Neuronal stem cell (in vitro differentiated cells): ENCODE results near the gene PRPH.
A peak's percentile ranks its signal among the peaks of the same experiment; 100 is the strongest.
"Not testable (repeated sequence)": the region's sequence is repeated elsewhere in the genome, so short reads cannot be mapped to it uniquely, and the experiment has no call there.

Experiments used
- DNase-seq: peaks from one replicate; pipeline ENCODE4 v3.0.0-alpha.2; 2013; ENCODE audit warnings: low spot score
- H2AFZ ChIP-seq: one replicate; pipeline ENCODE4 v1.6.1; 2013; ENCODE audit warnings: mild to moderate bottlenecking, low read length, inconsistent platforms
- H2AK5ac ChIP-seq: 2 replicates; pipeline ENCODE4 v1.6.1; 2013; ENCODE audit warnings: low read depth, mild to moderate bottlenecking, inconsistent platforms, low read length, moderate library complexity, mixed read lengths
- H2BK120ac ChIP-seq: 2 replicates; pipeline ENCODE4 v1.6.1; 2013; ENCODE audit warnings: low read depth, mild to moderate bottlenecking, inconsistent platforms, low read length, moderate library complexity, mixed read lengths
- H2BK12ac ChIP-seq: one replicate; pipeline ENCODE4 v1.6.1; 2013; ENCODE audit warnings: low read length, inconsistent platforms
- H2BK15ac ChIP-seq: 2 replicates; pipeline ENCODE4 v1.6.1; 2013; ENCODE audit warnings: mild to moderate bottlenecking, low read length, inconsistent platforms, mixed read lengths
- H2BK5ac ChIP-seq: one replicate; pipeline ENCODE4 v1.6.1; 2013; ENCODE audit warnings: inconsistent platforms, mild to moderate bottlenecking, low read length, moderate library complexity
- H3K14ac ChIP-seq: one replicate; pipeline ENCODE4 v1.6.1; 2013; ENCODE audit warnings: low read length, inconsistent platforms
- H3K18ac ChIP-seq: 2 replicates; pipeline ENCODE4 v1.6.1; 2013; ENCODE audit warnings: low read length, inconsistent platforms
- H3K23ac ChIP-seq: 2 replicates; pipeline ENCODE4 v1.6.1; 2013; ENCODE audit warnings: low read depth, mild to moderate bottlenecking, mixed read lengths, low read length, inconsistent platforms; ENCODE audit not compliant: poor library complexity
- H3K27ac ChIP-seq: replicated peaks from 3 replicates; pipeline ENCODE4 v1.5.1; 2013; ENCODE audit warnings: low read length, inconsistent platforms
- H3K27me3 ChIP-seq, 3 experiments: 2 replicates each; pipeline ENCODE4 v1.6.1; 2013; ENCODE audit warnings: low read length in 3 of 3, mild to moderate bottlenecking in 2 of 3, inconsistent platforms in 1 of 3, low read depth in 1 of 3, mixed read lengths in 1 of 3, moderate library complexity in 1 of 3; ENCODE audit not compliant: control insufficient read depth in 3 of 3, insufficient read depth in 3 of 3
- H3K36me3 ChIP-seq, 2 donors: replicated peaks in 1 of 2; 2 replicates each; pipeline ENCODE4 v1.6.1; 2013; ENCODE audit warnings: low read length in 2 of 2; ENCODE audit not compliant: control insufficient read depth in 2 of 2, insufficient read depth in 2 of 2
- H3K4ac ChIP-seq: 2 replicates; pipeline ENCODE4 v1.6.1; 2013; ENCODE audit warnings: inconsistent platforms, mild to moderate bottlenecking, low read length, moderate library complexity
- H3K4me1 ChIP-seq, 2 donors: 1 replicate in 1 of 2; 2 replicates in 1 of 2; pipeline ENCODE4 v1.6.1; 2013; ENCODE audit warnings: low read length in 2 of 2, low read depth in 1 of 2; ENCODE audit not compliant: control insufficient read depth in 2 of 2, insufficient read depth in 1 of 2
- H3K4me2 ChIP-seq: one replicate; pipeline ENCODE4 v1.6.1; 2013; ENCODE audit warnings: mild to moderate bottlenecking, low read length, inconsistent platforms; ENCODE audit not compliant: insufficient read depth, poor library complexity, severe bottlenecking
- H3K4me3 ChIP-seq, 2 donors: 2 replicates each; pipeline ENCODE4 v1.5.1; 2013; ENCODE audit warnings: low read length in 2 of 2, mild to moderate bottlenecking in 2 of 2, inconsistent platforms in 1 of 2, moderate library complexity in 1 of 2
- H3K79me1 ChIP-seq: one replicate; pipeline ENCODE4 v1.6.1; 2013; ENCODE audit warnings: low read depth, mild to moderate bottlenecking, inconsistent platforms, low read length, moderate library complexity
- H3K9ac ChIP-seq: one replicate; pipeline ENCODE4 v1.6.1; 2013; ENCODE audit warnings: mild to moderate bottlenecking, low read depth, low read length, inconsistent platforms; ENCODE audit not compliant: poor library complexity
- H3K9me3 ChIP-seq, 2 donors: replicated peaks in 1 of 2; 2 replicates each; pipeline versions ENCODE3 to v1.6.1; 2013; ENCODE audit warnings: low read length in 2 of 2, mild to moderate bottlenecking in 2 of 2, inconsistent platforms in 1 of 2, low read depth in 1 of 2, mixed read lengths in 1 of 2, moderate library complexity in 1 of 2; ENCODE audit not compliant: control insufficient read depth in 2 of 2, insufficient read depth in 1 of 2
- H4K8ac ChIP-seq: one replicate; pipeline ENCODE4 v1.6.1; 2013; ENCODE audit warnings: low read depth, mild to moderate bottlenecking, inconsistent platforms, low read length, moderate library complexity
- H4K91ac ChIP-seq: one replicate; pipeline ENCODE4 v1.6.1; 2013; ENCODE audit warnings: low read length, low read depth, mild to moderate bottlenecking, inconsistent platforms; ENCODE audit not compliant: poor library complexity
- WGBS, 2 donors: extraction: QIAGEN DNeasy Blood & Tissue Kit; methylation state at CpG; one replicate each; pipeline ENCODE4 v1.1.7; 2013; ENCODE audit warnings: missing lambda C conversion rate in 2 of 2, mixed read lengths in 1 of 2; ENCODE audit not compliant: insufficient read length in 2 of 2, insufficient replicate concordance in 1 of 2; ENCODE audit errors: extremely low coverage in 2 of 2; 5-methylcytosine and 5-hydroxymethylcytosine counted together

PRPH gene

DNA sequence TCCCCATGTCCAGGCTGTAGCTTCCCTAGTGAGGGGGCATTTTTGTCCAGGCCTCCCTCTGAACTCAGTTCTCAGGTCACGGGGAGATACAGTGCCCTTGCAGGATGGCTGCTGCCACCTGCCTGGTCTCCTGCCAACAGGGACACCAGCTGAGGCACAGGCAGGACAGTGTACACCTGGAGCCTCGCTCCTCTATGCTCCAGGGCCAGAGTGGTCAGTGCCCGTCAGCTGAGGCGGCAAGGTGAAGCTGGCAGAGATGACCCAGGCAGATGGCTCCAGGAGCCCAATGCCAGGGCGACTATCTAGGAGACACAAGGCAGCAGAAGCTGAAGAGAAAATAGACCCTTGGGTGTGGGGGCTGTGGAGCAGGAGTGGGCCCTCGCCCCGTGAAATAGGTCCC, 17.5 kb upstream of the PRPH start:
- H3K23ac ChIP-seq, result no peak overlapping the region
- peak overlapping the region; percentile 3 for H3K14ac ChIP-seq
- H2BK5ac ChIP-seq, result no peak overlapping the region
- no peak for DNase-seq
- peak overlapping the region; percentile 20 for H3K18ac ChIP-seq
- H3K4me1 ChIP-seq, result peaks cover 10 to 25% of the 10 kb centered on the region in 2 donors
- H2AK5ac ChIP-seq, result peak overlapping the region; percentile 83
- H3K4ac ChIP-seq, result no peak overlapping the region
- H3K9me3 ChIP-seq, result no peaks in the 10 kb centered on the region
- peak overlapping the region; percentile 24 for H2BK12ac ChIP-seq
- H3K27ac ChIP-seq, result no peak overlapping the region
- H3K9ac ChIP-seq, result no peak overlapping the region
- no peak overlapping the region for H3K4me2 ChIP-seq
- no CpG with 5 or more reads among the region's 7 CpGs for WGBS, 2 donors
- no peak overlapping the region for H2BK120ac ChIP-seq
- no peak overlapping the region for H4K8ac ChIP-seq
- no peak overlapping the region for H2AFZ ChIP-seq
- H3K4me3 ChIP-seq, result peak overlapping the region in 1 of 2 donors; percentile 22
- H4K91ac ChIP-seq, result no peak overlapping the region
- H3K79me1 ChIP-seq, result no peaks in the 10 kb centered on the region
- H3K27me3 ChIP-seq, result peaks cover 0 to 11% (median 0%) of the 10 kb centered on the region in 3 experiments
- H3K36me3 ChIP-seq, result peaks cover 5 to 8% of the 10 kb centered on the region in 2 donors
- peak overlapping the region; percentile 44 for H2BK15ac ChIP-seq

DNA sequence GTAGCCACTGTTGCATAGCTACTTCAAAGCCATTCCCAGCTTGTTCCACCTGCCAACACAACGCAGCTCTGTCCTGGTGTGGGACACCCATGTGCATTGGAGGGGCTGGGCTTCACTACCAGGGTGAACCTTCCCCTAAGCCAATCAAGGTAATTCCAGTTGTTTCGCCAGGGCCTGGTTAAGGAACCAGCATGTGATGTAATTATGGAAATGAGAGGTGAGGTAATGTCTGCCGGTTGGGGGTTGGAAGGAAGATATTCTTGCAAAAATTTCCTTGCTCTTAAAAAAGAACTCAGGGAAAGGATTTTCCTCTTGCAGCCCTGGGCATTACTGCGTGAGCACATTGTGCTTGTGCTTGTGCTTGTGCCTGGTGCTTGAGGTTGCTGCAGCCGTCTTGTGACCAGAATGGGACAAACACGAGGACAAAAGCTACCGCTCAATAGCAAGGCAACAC, 15.2 kb upstream of the PRPH start:
- Histone ChIP-seq H2BK120ac (no peak overlapping the region), H4K8ac (no peak overlapping the region), H3K27me3 (peaks cover 0 to 11% (median 0%) of the 10 kb centered on the region in 3 experiments), H3K4me1 (peaks cover 16 to 28% of the 10 kb centered on the region in 2 donors), H3K27ac (no peak overlapping the region), H2AK5ac (no peak overlapping the region), H3K4ac (no peak overlapping the region), H3K18ac (peak overlapping the region; percentile 83), H3K4me3 (no peak overlapping the region), H4K91ac (no peak overlapping the region), H3K9me3 (no peaks in the 10 kb centered on the region), H3K9ac (no peak overlapping the region), H2BK5ac (no peak overlapping the region), H3K36me3 (no peaks in the 10 kb centered on the region), H3K14ac (no peak overlapping the region), H3K23ac (no peak overlapping the region), H2AFZ (peak overlapping the region; percentile 62), H3K79me1 (no peaks in the 10 kb centered on the region), H3K4me2 (no peak overlapping the region), H2BK15ac (peak overlapping the region; percentile 11), H2BK12ac (peak overlapping the region; percentile 8)
- no CpG with 5 or more reads among the region's 7 CpGs for WGBS, 2 donors
- no peak for DNase-seq

DNA sequence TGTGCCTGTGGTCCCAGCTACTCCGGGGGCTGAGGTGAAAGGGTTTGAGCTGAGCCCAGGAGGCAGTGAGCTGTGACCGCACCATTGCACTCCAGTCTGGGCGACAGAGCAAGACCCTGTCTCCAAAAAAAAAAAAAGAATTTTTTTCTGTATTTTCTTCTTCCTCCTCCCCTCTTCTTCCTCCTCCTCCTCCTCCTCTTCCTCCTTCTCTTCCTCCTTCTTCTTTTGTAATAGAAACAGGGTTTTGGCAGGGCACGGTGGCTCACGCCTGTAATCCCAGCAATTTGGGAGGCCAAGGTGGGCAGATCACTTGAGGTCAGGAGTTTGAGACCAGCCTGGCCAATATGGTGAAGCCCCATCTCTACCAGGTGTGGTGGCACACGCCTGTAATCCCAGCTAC, 14.4 kb upstream of the PRPH start:
- not testable (repeated sequence) for H3K27me3 ChIP-seq, H3K14ac ChIP-seq, H2BK12ac ChIP-seq, H3K4ac ChIP-seq, H3K36me3 ChIP-seq, DNase-seq, H3K18ac ChIP-seq, H3K4me3 ChIP-seq, H2AFZ ChIP-seq, H3K9me3 ChIP-seq, H2BK120ac ChIP-seq, H2BK5ac ChIP-seq, H3K23ac ChIP-seq, H2AK5ac ChIP-seq, H4K91ac ChIP-seq, H3K9ac ChIP-seq, H4K8ac ChIP-seq, H3K27ac ChIP-seq, H3K4me2 ChIP-seq, H2BK15ac ChIP-seq, H3K79me1 ChIP-seq
- H3K4me1 ChIP-seq, result peaks cover 16 to 28% of the 10 kb centered on the region in 2 donors
- WGBS, 2 donors, result no CpG with 5 or more reads among the region's 6 CpGs

DNA sequence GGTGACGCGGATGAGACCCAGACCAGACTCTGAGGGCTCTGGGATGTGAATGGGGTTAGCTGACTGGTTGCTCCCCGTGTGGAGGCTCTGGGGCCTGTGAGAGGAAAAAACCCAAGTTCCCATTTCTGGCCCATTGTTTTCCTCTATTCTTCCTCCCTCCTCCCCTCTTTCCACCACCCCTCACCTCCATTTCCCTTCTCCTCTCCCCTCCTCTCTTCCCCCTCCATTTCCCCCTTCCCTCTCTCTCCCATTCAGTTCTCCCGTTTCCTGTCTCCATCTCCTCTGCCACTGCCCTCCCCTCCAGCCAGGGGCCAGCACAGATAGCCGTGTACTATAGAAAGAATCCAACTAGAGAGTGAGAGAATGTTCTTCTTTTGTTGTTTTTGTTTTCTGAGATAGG, 12.6 kb upstream of the PRPH start:
- DNase-seq, result no peak

More for the DNA sequence above, 12.6 kb upstream of the PRPH start:
- Histone ChIP-seq H2BK12ac (no peak overlapping the region), H3K9ac (no peak overlapping the region), H3K4me2 (no peak overlapping the region), H2BK5ac (no peak overlapping the region), H3K4ac (no peak overlapping the region), H3K18ac (peak overlapping the region; percentile 69), H4K8ac (no peak overlapping the region), H3K79me1 (no peaks in the 10 kb centered on the region), H2BK15ac (no peak overlapping the region), H3K4me1 (peaks cover 16 to 19% of the 10 kb centered on the region in 2 donors), H3K27me3 (peaks cover 0 to 4% (median 0%) of the 10 kb centered on the region in 3 experiments), H3K14ac (no peak overlapping the region), H4K91ac (no peak overlapping the region), H3K9me3 (no peaks in the 10 kb centered on the region), H3K23ac (no peak overlapping the region), H3K4me3 (no peak overlapping the region), H2AK5ac (no peak overlapping the region), H2AFZ (peak overlapping the region; percentile 74), H3K27ac (peak overlapping the region; percentile 50), H2BK120ac (no peak overlapping the region), H3K36me3 (no peaks in the 10 kb centered on the region)
- no CpG with 5 or more reads among the region's 5 CpGs for WGBS, 2 donors
